HEK293T (cell line): ENCODE results near the gene TRABD2B.

Source experiments
- ELF4 ChIP-seq: fragments of 450-650 bp; IDR thresholded peaks from 2 replicates; pipeline ENCODE4 v1.6.1; 2017; ENCODE audit warnings: antibody characterized with exemption
- FOXA1 ChIP-seq: fragments of 450-650 bp; IDR thresholded peaks from 2 replicates; pipeline ENCODE4 v1.6.1; 2016; ENCODE audit warnings: mild to moderate bottlenecking
- FOXK2 ChIP-seq: fragments of 450-650 bp; IDR thresholded peaks from 2 replicates; pipeline ENCODE4 v1.6.1; 2016; ENCODE audit warnings: mild to moderate bottlenecking
- FOXM1 ChIP-seq: fragments of 450-650 bp; IDR thresholded peaks from 2 replicates; pipeline ENCODE4 v1.6.1; 2017; ENCODE audit warnings: mild to moderate bottlenecking, borderline replicate concordance
- LEF1 ChIP-seq: fragments of 450-650 bp; IDR thresholded peaks from 2 replicates; pipeline ENCODE4 v1.6.1; 2017; ENCODE audit warnings: mild to moderate bottlenecking, borderline replicate concordance
- NFRKB ChIP-seq: fragments of 450-650 bp; IDR thresholded peaks from 2 replicates; pipeline ENCODE4 v1.6.1; 2016; ENCODE audit warnings: mild to moderate bottlenecking, moderate library complexity
- SP1 ChIP-seq: fragments of 450-650 bp; IDR thresholded peaks from 2 replicates; pipeline ENCODE4 v1.6.1; 2017
- SUZ12 ChIP-seq: fragments of 450-650 bp; IDR thresholded peaks from 2 replicates; pipeline ENCODE4 v1.6.1; 2016; ENCODE audit warnings: mild to moderate bottlenecking
- TARDBP ChIP-seq: fragments of 450-650 bp; IDR thresholded peaks from 2 replicates; pipeline ENCODE4 v1.6.1; 2016
- ZNF384 ChIP-seq: fragments of 450-650 bp; IDR thresholded peaks from 2 replicates; pipeline ENCODE4 v1.6.1; 2016

GRCh38 chr1:47991187-47991586 is 6.0 kb downstream of the TRABD2B start:
- no peak for TF ChIP-seq FOXK2
- TF ChIP-seq FOXA1: no peak
- TF ChIP-seq FOXM1: no peak
- TF ChIP-seq TARDBP: no peak
- TF ChIP-seq ELF4: no peak
- no peak for TF ChIP-seq ZNF384
- TF ChIP-seq SP1: no peak
- TF ChIP-seq NFRKB: no peak
- TF ChIP-seq SUZ12: no peak
- TF ChIP-seq LEF1: no peak
